Stimulated activated CD4-positive, alpha-beta T cell treated with anti-CD3 and anti-CD28 coated beads, TNF-alpha, amount 100 ng/mL, for 1 hour (primary cell): Measurements from ENCODE around the gene AHDC1.
"Not testable (repeated sequence)": the region's sequence is repeated elsewhere in the genome, so short reads cannot be mapped to it uniquely, and the experiment has no call there.

ENCODE experiments used
- DNase-seq, 3 donors: peaks; one replicate each; pipeline ENCODE4 v3.0.0-alpha.2; 2020; ENCODE audit warnings: low read depth in 3 of 3, low spot score in 1 of 3

The AHDC1 gene, protein sequence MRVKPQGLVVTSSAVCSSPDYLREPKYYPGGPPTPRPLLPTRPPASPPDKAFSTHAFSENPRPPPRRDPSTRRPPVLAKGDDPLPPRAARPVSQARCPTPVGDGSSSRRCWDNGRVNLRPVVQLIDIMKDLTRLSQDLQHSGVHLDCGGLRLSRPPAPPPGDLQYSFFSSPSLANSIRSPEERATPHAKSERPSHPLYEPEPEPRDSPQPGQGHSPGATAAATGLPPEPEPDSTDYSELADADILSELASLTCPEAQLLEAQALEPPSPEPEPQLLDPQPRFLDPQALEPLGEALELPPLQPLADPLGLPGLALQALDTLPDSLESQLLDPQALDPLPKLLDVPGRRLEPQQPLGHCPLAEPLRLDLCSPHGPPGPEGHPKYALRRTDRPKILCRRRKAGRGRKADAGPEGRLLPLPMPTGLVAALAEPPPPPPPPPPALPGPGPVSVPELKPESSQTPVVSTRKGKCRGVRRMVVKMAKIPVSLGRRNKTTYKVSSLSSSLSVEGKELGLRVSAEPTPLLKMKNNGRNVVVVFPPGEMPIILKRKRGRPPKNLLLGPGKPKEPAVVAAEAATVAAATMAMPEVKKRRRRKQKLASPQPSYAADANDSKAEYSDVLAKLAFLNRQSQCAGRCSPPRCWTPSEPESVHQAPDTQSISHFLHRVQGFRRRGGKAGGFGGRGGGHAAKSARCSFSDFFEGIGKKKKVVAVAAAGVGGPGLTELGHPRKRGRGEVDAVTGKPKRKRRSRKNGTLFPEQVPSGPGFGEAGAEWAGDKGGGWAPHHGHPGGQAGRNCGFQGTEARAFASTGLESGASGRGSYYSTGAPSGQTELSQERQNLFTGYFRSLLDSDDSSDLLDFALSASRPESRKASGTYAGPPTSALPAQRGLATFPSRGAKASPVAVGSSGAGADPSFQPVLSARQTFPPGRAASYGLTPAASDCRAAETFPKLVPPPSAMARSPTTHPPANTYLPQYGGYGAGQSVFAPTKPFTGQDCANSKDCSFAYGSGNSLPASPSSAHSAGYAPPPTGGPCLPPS (N-terminal part only)

DNA sequence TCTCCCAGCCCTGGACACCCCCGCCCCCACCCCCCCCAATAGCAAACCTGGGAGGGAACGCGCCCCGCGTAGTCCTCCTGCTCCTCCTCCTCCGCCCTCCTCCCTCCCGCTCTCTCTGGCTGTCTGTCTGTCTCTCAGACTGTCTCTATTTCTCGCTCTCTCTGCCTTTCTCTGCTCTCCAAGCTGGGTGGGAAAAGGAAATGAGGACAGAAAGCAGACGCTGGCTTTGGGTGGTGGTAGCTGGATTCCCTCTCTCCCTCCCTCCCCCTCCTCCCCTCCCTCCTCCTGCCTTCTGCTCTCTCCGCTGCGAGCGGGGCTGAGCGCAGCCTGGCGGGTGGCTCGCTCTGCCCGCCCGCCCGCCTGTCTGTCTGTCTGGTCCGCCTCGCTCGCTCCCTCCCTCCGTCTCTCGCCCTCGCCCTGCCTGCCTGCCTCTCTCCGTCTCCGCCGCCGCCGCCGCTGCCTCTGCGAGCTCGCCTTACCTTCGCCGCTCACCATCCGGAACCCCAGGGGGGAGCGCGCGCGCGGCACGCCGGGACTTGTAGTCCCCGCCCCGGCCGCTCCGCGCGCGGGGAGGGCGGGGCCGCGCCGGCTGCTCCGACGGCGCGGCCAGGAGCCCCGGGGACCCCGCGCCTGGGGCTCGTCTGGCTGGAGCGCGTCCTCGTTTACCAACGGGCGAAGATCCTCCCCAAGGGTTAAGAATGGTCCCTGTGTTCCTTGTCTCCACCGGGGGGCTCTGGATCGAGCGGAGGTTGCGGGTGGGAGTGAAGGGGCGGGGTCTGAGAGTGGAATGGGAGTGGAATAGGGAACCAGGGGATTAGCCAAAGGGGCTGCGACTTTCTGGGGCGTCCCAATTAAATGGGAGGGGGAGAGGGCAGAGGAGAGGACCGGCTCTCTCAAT, at the start of gene AHDC1:
AHDC1 (minus strand) TSS at position 464 of the 898 bp plus-strand sequence. CDS start 52,029 bp downstream, outside the sequence.
- DNase-seq: peak; percentile 75 to 82 (median 80)

DNA sequence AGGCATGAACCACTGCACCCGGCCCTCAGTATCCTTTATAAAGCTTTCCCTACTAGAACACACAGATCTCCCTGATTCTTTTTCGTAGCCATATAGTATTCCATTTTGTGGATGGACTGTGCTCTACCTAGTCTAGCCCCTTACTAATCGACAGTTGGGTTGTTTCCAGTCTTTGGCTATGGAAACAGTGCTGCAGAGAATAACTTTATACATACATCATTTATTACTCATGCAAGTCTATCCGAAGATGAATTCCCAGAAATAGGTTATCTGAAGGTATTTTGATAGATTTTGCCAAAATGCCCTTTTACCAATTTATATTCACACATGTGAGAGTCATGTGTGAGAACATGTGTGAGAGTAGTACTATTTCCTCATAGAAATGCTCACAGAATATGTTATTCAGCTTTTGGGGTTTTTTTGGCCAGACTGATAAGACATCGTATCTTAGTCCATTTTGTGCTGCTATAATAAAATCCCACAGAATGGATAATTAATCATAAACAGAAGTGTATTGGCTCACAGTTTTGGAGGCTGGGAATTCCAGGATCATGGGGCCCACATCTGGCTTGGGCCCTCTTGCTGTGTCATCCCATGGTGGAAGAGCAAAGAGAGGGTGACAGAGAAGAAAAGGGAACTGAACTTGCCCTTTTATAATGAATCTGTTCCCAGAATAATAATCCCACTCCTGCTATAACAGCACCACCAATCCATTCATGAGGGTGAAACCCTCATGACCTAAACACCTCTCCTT, 48.3 kb upstream of the AHDC1 start:
- DNase-seq: no peak

DNA sequence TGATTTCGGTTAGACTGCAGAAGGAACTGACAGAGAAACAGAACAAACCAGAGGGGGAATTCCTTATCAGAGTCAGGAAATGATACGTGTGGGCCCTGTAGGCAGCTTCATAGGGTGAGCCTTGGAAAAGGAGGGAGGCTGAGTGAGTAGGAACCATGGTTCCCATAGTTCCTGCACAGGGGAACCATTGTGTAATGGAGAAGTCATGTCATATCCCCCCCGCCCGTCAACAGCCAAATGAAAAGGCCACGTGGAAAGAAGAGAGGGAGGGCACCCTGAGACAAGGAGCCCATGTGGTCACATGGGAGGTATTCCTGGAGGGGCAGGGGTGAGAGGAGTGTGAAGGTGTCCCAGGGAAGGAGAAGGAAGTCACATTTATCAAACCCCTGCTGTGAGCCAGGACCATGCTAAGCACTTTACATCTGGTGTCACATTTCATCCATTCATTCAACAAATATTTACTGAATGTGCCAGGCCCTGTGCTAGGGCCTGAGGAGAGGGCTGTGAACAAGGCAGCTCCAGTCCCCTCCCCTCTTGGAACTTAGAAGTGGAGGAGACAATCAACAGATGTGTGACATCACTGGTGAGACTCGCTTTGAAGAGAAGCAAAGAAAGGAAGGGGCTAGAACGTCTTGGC, 46.7 kb upstream of the AHDC1 start:
- no peak for DNase-seq

DNA sequence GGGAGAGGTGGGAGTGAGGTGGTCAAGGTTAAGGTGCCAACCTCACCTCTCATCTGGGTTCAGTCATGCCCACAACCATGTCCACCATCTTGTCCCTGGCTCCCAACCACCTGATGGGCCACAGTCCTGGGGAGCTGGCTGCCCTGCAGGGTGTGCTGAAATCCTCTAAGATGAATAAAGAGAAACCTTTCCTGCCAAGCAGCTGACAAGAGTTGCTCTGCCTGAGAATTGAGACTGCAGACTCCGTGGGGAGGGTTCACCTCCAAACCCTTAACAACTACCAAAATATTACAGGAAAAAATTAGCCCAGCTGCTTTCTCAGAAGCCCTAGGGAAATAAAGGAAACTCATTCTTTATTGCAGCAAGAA, 46.2 kb upstream of the AHDC1 start:
- DNase-seq: no peak

DNA sequence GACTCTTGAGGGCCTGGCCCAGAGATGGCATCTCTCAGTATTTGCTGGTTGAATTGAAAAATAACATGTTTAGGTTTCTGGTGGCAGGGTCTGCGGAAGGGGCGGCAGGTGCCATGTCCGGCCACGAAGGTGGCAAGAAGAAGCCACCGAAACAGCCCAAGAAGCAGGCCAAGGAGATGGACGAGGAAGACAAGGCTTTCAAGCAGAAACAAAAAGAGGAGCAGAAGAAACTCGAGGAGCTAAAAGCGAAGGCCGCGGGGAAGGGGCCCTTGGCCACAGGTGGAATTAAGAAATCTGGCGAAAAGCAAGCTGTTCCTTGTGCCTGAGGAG, 45.3 kb upstream of the AHDC1 start:
- no peak for DNase-seq

DNA sequence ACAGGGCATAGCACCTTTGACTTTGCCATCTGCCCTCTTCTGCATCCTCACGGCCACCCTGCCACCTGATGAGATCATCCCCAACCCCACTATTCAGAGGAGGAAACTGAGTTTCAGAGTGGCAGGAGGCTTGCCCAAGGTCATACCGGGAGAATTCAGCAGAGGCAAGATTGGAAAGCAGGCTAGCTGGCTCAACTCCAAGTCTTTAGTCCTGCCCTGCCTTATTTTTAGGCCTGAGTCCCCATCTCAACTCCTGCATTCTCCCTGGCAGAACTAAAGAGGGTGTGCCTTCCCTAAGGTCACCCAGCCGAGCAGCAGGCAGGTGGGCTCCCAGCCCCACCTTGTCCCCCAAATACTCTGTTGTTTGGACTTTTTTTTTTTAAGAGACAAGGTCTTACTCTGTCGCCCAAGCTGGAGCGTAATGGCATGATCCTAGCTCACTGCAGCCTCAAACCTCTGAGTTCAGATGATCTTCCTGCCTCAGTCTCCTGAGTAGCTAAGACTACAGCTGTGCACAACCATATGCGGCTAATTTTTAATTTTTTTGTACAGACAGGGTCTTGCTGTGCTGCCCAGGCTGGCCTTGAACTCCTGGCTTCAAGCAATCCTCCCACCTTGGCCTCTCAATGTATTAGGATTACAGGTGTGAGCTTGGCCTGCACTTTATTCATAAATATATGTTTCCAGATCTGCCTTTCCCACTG, 44.8 kb upstream of the AHDC1 start:
- DNase-seq: no peak

DNA sequence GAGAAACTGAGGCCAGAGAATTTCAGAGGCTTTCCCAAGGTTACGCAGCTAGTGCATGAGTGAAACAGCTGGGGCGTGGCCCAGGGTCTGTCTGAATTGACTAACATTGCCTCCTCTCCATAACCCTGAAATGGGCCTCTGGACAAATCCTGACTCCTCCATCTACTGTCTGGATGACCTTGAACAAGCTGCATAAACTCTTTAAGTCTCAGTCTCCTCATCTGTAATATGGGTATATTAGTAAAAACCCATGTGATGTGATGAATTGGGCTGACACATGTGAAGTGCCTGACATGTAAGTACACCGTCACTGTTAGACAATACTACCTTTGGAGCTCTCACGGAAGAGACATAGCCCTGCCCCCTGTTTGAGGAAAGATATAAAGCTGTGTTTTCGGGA, 43.4 kb upstream of the AHDC1 start:
- DNase-seq: no peak

DNA sequence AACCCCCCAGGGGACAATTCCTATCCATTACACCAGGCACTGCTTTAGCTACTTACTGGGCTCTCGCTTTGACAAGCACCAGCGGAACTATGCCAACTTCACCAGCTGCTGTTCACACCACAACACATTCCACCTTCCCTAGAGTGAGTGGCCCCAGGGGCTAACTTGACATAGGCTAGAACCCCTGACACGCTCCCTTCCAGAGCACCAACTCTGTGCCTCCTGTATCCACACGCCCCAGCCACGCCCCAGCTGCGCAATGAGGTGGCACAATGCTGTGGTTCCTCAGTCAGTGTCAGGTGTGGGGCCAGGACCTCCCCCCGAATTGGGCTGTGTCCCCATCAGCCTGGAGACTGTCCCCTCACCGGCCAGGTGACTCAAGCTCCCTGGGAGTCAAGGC, 42.7 kb upstream of the AHDC1 start:
- DNase-seq: no peak

DNA sequence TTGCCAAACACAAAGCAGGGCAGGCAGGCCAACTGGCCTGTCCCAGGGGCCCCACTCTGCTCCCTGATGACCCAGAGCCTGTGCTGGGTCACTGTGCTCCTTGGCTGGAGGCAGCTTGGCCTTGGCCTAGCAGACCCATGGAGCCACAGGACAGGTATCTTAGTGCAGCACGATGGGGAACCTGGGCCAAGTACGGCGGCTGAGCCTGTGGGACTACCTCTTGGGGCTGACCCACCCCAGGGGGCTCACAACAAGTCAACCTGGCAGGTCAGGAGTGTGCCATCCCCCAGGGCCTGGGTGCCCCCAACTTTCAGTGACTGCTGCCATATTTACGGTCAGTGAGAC, 41.1 kb upstream of the AHDC1 start:
- DNase-seq: no peak

DNA sequence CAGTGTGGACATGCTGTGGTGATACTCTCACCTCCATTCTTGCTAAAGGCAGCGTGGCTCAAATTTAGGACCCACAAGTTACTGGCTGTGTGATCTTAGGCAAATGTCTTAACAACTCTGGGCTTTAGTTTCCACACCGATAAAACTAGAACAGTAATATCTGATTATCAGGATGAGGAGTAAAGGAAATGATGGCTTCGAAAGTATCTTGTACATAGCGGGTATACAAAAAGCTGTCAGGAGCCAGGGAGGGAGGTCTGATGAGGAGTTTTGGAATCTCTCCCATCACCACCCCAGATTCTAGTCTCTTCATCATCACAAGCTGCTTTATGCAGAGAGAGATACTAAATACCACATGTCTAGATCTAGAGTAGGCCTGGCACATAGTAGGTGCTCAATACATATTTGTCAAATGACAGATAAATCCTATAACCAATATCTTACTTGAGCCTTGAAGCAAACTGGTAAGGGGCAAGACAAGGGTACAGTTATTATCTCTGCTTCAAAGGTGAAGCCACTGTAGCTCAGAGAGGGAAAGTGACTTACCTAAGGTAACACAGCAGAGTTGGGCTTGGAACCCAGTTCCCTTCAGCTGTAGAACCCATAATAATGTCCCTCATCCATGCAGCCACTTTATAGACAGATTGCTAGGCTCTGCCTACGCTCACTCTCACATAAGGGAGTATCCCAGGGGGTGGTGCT, 40.6 kb upstream of the AHDC1 start:
- no peak for DNase-seq

DNA sequence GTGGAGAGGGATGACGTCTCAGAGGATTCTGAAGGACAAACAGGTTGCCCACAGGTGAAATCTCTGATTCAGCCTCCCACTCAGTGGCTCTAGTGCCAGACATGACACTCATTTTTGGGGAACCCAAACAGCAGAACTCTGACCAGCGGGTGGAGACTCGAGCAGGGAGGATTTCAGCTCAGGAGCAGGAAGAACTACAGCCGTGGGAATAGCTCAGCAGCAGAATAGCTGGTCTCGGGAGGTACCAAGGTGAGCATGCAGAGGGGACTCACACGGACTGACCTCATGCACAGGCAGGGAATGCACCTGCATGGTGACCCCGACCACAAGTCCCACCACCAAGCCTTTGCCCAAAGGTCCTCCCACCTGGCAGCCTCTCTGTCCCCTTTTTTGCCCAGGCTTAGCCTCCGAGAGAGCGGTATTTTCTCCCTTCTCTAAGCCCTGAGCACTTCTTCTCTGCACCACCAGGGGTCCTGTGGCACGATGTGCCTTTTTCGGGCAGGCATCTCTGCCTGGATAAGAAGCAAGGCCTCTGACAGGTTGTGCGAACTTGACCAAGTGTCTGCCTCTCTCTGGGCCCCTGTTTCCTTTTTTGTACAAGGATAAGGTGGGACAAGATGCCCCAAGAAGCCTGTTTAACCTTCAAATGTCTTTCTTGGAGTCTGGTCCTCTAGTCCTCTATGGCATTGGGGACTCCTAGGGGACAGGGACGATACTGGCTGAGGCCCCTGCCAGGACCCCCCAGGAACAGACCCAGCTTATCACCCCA, 39.8 kb upstream of the AHDC1 start:
- peak in 2 of 3 donors; percentile 45 to 52 for DNase-seq

DNA sequence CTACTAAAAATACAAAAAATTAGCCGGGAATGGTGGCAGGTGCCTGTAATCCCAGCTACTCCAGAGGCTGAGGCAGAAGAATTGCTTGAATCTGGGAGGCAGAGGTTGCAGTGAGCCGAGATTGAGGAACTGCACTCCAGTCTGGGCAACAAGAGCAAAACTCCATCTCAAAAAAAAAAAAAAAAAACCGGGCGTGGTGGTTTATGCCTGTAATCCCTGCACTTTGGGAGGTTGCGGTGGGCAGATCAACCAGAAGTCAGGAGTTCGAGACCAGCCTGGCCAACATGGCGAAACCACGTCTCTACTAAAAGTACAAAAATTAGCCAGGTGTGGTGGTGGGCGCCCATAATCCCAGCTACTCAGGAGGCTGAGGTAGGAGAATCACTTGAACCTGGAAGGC, 36.6 kb upstream of the AHDC1 start:
- not testable (repeated sequence) for DNase-seq

DNA sequence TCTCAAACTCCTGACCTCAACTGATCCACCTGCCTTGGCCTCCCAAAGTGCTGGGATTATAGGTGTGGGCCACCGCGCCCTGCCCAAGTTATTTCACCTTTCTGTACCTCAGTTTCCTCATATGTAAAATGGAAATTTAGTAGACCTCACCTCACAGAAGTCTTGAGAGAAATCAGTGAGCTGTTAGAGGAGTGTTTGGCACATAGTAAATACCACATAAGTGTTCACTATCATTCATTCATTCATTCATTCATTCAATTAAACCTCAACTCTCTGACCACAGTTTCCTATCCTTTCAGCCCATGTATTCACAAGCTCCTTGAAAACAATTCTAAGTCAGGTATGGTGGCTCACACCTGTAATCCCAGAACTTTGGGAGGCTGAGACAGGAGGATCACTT, 34.9 kb upstream of the AHDC1 start:
- DNase-seq: no peak

DNA sequence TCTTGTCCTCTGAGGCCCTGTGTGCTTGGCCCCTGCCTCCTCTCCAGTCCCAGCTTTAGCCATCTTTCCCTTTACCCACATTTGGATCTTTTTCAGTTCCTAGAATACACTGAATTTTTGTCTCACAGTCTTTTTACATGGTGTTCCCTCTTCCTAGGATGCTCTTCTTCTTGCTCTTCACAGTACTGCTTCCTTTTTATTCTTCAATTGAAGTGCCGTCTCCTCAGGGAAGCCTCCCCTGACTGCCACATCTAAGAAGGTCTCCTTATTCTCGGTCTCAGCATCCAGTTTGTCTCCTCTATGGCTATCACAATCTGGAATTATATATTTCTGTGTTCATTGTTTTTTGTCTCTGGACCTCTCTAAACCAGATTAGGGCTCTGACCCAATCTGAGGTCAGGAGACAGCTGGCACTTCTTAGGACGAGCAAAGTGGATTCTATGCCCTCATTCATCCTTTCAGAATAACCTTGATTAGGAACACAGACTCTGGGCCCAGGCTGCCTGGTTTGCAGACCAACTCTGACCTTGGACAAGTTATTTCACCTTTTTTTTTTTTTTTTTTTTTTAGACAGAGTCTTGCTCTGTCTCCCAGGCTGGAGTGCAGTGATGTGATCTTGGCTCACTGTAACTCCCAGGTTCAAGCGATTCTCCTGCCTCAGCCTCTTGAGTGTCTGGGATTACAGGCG, 34.2 kb upstream of the AHDC1 start:
- DNase-seq: no peak

DNA sequence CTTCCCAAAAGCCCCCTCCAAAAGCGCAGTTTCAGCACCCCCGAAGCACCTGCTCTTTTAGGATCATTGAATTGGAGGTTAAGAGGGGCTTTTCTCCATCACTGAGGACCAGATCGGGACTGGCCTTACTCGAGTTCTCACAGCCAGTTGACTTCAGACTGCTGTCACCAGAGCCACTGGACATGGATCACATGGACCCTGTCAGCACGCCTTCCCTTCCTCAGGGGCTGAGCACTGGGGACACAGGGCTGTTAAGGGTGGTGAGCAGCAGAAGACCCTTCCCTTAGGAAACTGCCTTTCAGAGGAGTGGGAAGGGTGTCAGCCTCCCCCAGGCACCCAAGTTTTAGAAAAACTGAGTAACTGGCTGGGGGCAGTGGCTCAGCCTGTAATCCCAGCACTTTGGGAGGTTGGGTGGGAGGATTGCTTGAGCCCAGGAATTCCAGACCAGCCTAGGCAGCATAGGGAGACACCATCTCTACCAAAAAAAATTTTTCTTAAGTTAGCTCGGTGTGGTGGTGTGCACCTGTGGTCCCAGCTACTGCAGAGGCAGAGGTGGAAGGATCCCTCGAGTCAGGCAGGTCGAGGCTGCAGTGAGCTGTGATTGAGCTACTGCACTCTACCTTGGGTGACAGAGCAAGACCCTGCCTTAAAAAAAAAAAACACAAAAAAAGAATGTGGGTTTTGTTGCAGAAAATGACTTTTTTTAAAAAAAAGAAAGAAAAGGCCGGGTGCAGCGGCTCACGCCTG, 31.6 kb upstream of the AHDC1 start:
- DNase-seq: no peak

DNA sequence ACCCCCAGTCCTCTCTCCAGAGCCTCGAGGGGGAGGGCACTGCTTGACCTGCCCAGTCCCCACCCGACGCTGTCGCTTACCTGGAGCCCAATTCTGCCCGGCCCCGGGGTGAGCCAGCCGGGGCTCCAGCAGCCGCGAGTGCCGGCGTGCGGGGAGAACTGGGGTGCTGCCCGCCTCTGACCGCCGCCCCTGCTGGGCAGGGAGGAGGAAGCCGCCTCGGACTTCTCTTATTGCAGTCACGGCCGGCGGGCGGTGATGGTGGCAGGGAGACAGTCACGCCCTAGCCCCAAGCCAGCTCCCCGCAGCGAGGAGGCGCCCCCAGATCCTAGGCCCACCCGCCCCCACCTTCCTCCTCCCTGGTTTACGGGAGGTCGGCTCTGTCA, 31.0 kb upstream of the AHDC1 start, which contains the start of gene FGR:
FGR (minus strand) TSS at position 201 of the 383 bp plus-strand sequence. CDS start 11,269 bp downstream, outside the sequence.
- no peak for DNase-seq
